Tibial nerve (tissue), 3 donors: ENCODE results near the gene PARD3B.

Experiments
- CTCF ChIP-seq, 5 experiments: fragments of 200-600 bp in 3 of 5; fragments of 450-650 bp in 2 of 5; sonication (generic) in 3 of 5; IDR thresholded peaks; one replicate each; pipeline ENCODE4 v1.5.1; 2016 to 2019; ENCODE audit warnings: antibody characterized with exemption in 5 of 5, mild to moderate bottlenecking in 3 of 5, moderate library complexity in 2 of 5
- POLR2A ChIP-seq, 2 donors: fragments of 450-650 bp; IDR thresholded peaks; one replicate each; pipeline ENCODE4 v1.6.1; 2017; ENCODE audit warnings: antibody characterized with exemption in 2 of 2, mild to moderate bottlenecking in 2 of 2, moderate library complexity in 2 of 2

GRCh38 chr2:205043285-205043684 is 498.0 kb downstream of the PARD3B start:
- TF ChIP-seq CTCF (IDR thresholded peaks at IDR 0.05) (no peak), POLR2A (IDR thresholded peaks at IDR 0.05) (no peak)
